IMR-90 (cell line): ENCODE data around the gene BNIP3. TPM values are rescaled to one million over a fixed set of nuclear protein-coding genes. Genes with fewer than 3 reads are reported as not detected.
A peak's percentile ranks its signal among the peaks of the same experiment; 100 is the strongest.

ENCODE experiments used
- ATAC-seq: fragments of 200-7000 bp; cut with Tn5 transposase; 2 replicates; pipeline ENCODE4 v1.9.1; 2020; ENCODE audit warnings: low read depth, mild to moderate bottlenecking, moderate library complexity
- BruUV-seq: library from RNA; stranded (reverse); fragments of 400-500 nt; replicated peaks from 2 replicates; lab custom pipeline; 2021; lab: Mats Ljungman, UMichigan
- CTCF ChIA-PET: fragments of 300-600 bp; formaldehyde crosslinking; extraction: SDS; loops from one replicate; lab custom pipeline; 2021; ENCODE audit warnings: antibody characterized with exemption; lab: Yijun Ruan, JAX
- POLR2A ChIA-PET: fragments of 300-600 bp; sonication (Branson Sonifier 250); formaldehyde crosslinking; loops from one replicate; lab custom pipeline; 2022; ENCODE audit warnings: antibody characterized with exemption; ENCODE audit not compliant: unreplicated experiment; lab: Charles Lee
- DNase-seq: peaks from one replicate; pipeline ENCODE4 v3.0.0; 2013
- H2AFZ ChIP-seq: replicated peaks from 2 replicates; pipeline ENCODE3; 2013; ENCODE audit warnings: low read length, mild to moderate bottlenecking; ENCODE audit not compliant: poor library complexity
- H2AK5ac ChIP-seq: 2 replicates; pipeline ENCODE4 v1.6.1; 2013; ENCODE audit warnings: low read depth, low read length, inconsistent platforms
- H2AK9ac ChIP-seq: replicated peaks from 2 replicates; pipeline ENCODE3; 2013; ENCODE audit warnings: mild to moderate bottlenecking, low read depth, low read length, moderate library complexity; ENCODE audit not compliant: poor library complexity
- H2BK120ac ChIP-seq: 2 replicates; pipeline ENCODE4 v1.6.1; 2013; ENCODE audit warnings: low read depth, low read length, inconsistent platforms
- H2BK15ac ChIP-seq: 3 replicates; pipeline ENCODE4 v1.6.1; 2013; ENCODE audit warnings: low read depth, low read length, inconsistent platforms
- H2BK20ac ChIP-seq: 2 replicates; pipeline ENCODE4 v1.6.1; 2013; ENCODE audit warnings: low read depth, mild to moderate bottlenecking, inconsistent platforms, low read length, moderate library complexity
- H2BK5ac ChIP-seq: 2 replicates; pipeline ENCODE4 v1.6.1; 2013; ENCODE audit warnings: mild to moderate bottlenecking, low read depth, low read length, inconsistent platforms; ENCODE audit not compliant: poor library complexity, severe bottlenecking
- H3K14ac ChIP-seq: replicated peaks from 2 replicates; pipeline ENCODE4 v1.6.1; 2013; ENCODE audit warnings: low read depth, low read length, inconsistent platforms
- H3K18ac ChIP-seq: 2 replicates; pipeline ENCODE4 v1.6.1; 2013; ENCODE audit warnings: low read depth, low read length, control low read depth
- H3K23ac ChIP-seq: 2 replicates; pipeline ENCODE4 v1.6.1; 2013; ENCODE audit warnings: low read depth, low read length, inconsistent platforms
- H3K27ac ChIP-seq: 2 replicates; pipeline ENCODE4 v1.5.1; 2013; ENCODE audit warnings: mild to moderate bottlenecking, control low read depth, low read length; ENCODE audit not compliant: insufficient read depth
- H3K27me3 ChIP-seq: 2 replicates; pipeline ENCODE4 v1.6.1; 2013; ENCODE audit warnings: low read length; ENCODE audit not compliant: control insufficient read depth, insufficient read depth
- H3K36me3 ChIP-seq: 2 replicates; pipeline ENCODE4 v1.6.1; 2013; ENCODE audit warnings: low read length, mixed read lengths; ENCODE audit not compliant: control insufficient read depth, insufficient read depth
- H3K4ac ChIP-seq: 2 replicates; pipeline ENCODE4 v1.6.1; 2013; ENCODE audit warnings: low read depth, low read length, inconsistent platforms
- H3K4me1 ChIP-seq: 2 replicates; pipeline ENCODE4 v1.6.1; 2013; ENCODE audit warnings: low read length, mixed read lengths; ENCODE audit not compliant: control insufficient read depth, insufficient read depth
- H3K4me2 ChIP-seq: 2 replicates; pipeline ENCODE4 v1.6.1; 2013; ENCODE audit warnings: low read depth, mild to moderate bottlenecking, control low read depth, low read length, moderate library complexity
- H3K4me3 ChIP-seq: 2 replicates; pipeline ENCODE4 v1.5.1; 2013; ENCODE audit warnings: low read depth, mild to moderate bottlenecking, control low read depth, low read length, moderate library complexity; ENCODE audit not compliant: insufficient read depth
- H3K56ac ChIP-seq: 2 replicates; pipeline ENCODE4 v1.6.1; 2013; ENCODE audit warnings: low read length, inconsistent platforms; ENCODE audit not compliant: insufficient read depth; ENCODE audit errors: extremely low read depth
- H3K79me1 ChIP-seq, 2 experiments: 2 replicates each; pipeline ENCODE4 v1.6.1; 2013; ENCODE audit warnings: low read length in 2 of 2, inconsistent platforms in 1 of 2, low read depth in 1 of 2
- H3K9ac ChIP-seq: 2 replicates; pipeline ENCODE4 v1.6.1; 2013; ENCODE audit warnings: low read depth, low read length, control low read depth
- H3K9me1 ChIP-seq: 2 replicates; pipeline ENCODE4 v1.6.1; 2013; ENCODE audit warnings: low read length, inconsistent platforms; ENCODE audit not compliant: insufficient read depth
- H3K9me3 ChIP-seq: 2 replicates; pipeline ENCODE4 v1.6.1; 2013; ENCODE audit warnings: low read length; ENCODE audit not compliant: control insufficient read depth, insufficient read depth
- H4K20me1 ChIP-seq: 2 replicates; pipeline ENCODE4 v1.6.1; 2013; ENCODE audit warnings: low read length, inconsistent platforms; ENCODE audit not compliant: insufficient read depth
- H4K5ac ChIP-seq: 2 replicates; pipeline ENCODE4 v1.6.1; 2013; ENCODE audit warnings: mild to moderate bottlenecking, low read depth, low read length, control low read depth
- H4K8ac ChIP-seq, 2 experiments: 2 replicates each; pipeline ENCODE4 v1.6.1; 2013; ENCODE audit warnings: low read depth in 2 of 2, low read length in 2 of 2, control low read depth in 1 of 2, inconsistent platforms in 1 of 2
- H4K91ac ChIP-seq: 2 replicates; pipeline ENCODE4 v1.6.1; 2013; ENCODE audit warnings: low read depth, low read length, inconsistent platforms; ENCODE audit not compliant: insufficient read depth
- SMC3 ChIP-seq: fragments of 150-350 bp; IDR thresholded peaks from 2 replicates; pipeline ENCODE4 v1.6.1; 2016; ENCODE audit warnings: low read depth, mild to moderate bottlenecking, antibody characterized with exemption, low read length, moderate library complexity
- WGBS, 2 experiments: methylation state at CpG; one replicate each; pipeline versions ENCODE4 v1.1.5 to v1.1.7; 2013; ENCODE audit warnings: missing lambda C conversion rate in 2 of 2; ENCODE audit not compliant: insufficient read length in 1 of 2; ENCODE audit errors: extremely low coverage in 2 of 2; 5-methylcytosine and 5-hydroxymethylcytosine counted together
- dilution Hi-C: fragments of 300-500 bp; cut with HindIII; formaldehyde crosslinking; loops from one replicate; pipeline ENCODE4 v1.14.3; 2018; ENCODE audit warnings: low sequenced_read_pairs; ENCODE audit not compliant: unreplicated experiment
- in situ Hi-C: fragments of 300-500 bp; cut with MboI; formaldehyde crosslinking; loops from 3 replicates; pipeline ENCODE4 v1.14.3; 2019; ENCODE audit warnings: low sequenced_read_pairs, inconsistent platforms, mixed read lengths
- intact Hi-C: fragments of 100-400 bp; cut with micrococcal nuclease; formaldehyde crosslinking; loops from 2 replicates; pipeline ENCODE4 v1.10.0; 2022
- polyA plus RNA-seq, 3 experiments: library from polyadenylated mRNA; depleted of rRNA; stranded (reverse); fragments of >200 nt; gene quantifications; 2 replicates each; pipeline ENCODE4 v1.2.3, GENCODE V29; 2012; ENCODE audit warnings: low replicate concordance in 1 of 3
- total RNA-seq: library from RNA; depleted of rRNA; stranded (reverse); fragments of >200 nt; gene quantifications from 2 replicates; pipeline ENCODE4 v1.2.3, GENCODE V29; 2012

The BNIP3 gene
- total and polyA plus RNA-seq, 2 of the 4 experiments (the other 2 are of a cell fraction), result 134 to 211 TPM

DNA sequence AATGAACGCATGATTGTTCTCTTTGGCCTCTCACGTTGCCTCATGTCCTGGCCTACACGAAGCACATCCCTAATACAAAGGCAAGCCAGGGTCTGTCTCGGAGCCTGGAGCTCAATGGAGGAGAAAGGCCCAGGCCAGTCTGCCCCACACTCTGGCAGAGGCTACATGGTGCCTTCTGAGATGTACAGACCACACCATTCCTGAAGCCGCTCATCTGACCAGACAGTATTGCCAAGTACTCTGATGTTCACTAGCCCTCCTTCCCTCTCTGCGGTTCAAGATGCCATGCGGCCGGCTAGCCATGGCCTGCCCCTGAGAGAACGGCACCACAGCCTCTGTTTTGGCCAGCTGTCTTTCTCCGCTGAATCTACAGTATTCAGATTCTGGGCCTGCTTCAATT is 5.9 kb downstream of the BNIP3 start:
- H2BK5ac ChIP-seq, result no peak overlapping the region
- in situ Hi-C loops (no loop called here), intact Hi-C loops (no loop called here), dilution Hi-C loops (no loop called here)
- no peak overlapping the region for H4K91ac ChIP-seq
- no peak overlapping the region for H3K14ac ChIP-seq
- peaks cover 26% of the 10 kb centered on the region for H3K4me1 ChIP-seq
- BruUV-seq, result no TSS peak
- H3K27me3 ChIP-seq, result no peaks in the 10 kb centered on the region
- H3K23ac ChIP-seq, result no peak overlapping the region
- no peaks in the 10 kb centered on the region for H3K9me3 ChIP-seq
- ATAC-seq (no peak), DNase-seq (no peak)
- no peak overlapping the region for H3K56ac ChIP-seq
- 91% methylated on average over 8 of the region's 10 CpGs; no CpG with 5 or more reads in 1 of the 2 experiments for WGBS, 2 experiments
- H3K4me3 ChIP-seq, result no peak overlapping the region
- H2AK5ac ChIP-seq, result no peak overlapping the region
- CTCF ChIA-PET, result interaction anchor here (1.2 kb wide), 1 partner anchor 47 kb away, joined by 4 read pairs; no protein-coding TSS in a partner anchor
- no peak overlapping the region for H2BK20ac ChIP-seq
- no peak overlapping the region for H3K27ac ChIP-seq
- H2BK15ac ChIP-seq, result no peak overlapping the region
- H3K9me1 ChIP-seq, result peaks cover 31% of the 10 kb centered on the region
- H3K36me3 ChIP-seq, result peaks cover 59% of the 10 kb centered on the region
- H4K8ac ChIP-seq, result no peak overlapping the region
- no peak overlapping the region for H2AFZ ChIP-seq
- TF ChIP-seq SMC3, result no peak
- peaks cover 4 to 88% of the 10 kb centered on the region in 2 experiments; a peak in 2 of 4 replicates for H3K79me1 ChIP-seq
- H3K4me2 ChIP-seq, result no peak overlapping the region
- no peak overlapping the region for H3K9ac ChIP-seq
- no peak overlapping the region for H2BK120ac ChIP-seq
- POLR2A ChIA-PET, result no interaction called here
- H3K4ac ChIP-seq, result no peak overlapping the region
- peaks cover 97% of the 10 kb centered on the region for H4K20me1 ChIP-seq
- H2AK9ac ChIP-seq, result peak overlapping the region; percentile 3
- no peak overlapping the region for H4K5ac ChIP-seq
- H3K18ac ChIP-seq, result no peak overlapping the region
